ENCODE measurements around the gene RPL37. TPM values are rescaled to one million over a fixed set of nuclear protein-coding genes. Genes with fewer than 3 reads are reported as not detected.
"Not testable (repeated sequence)": the region's sequence is repeated elsewhere in the genome, so short reads cannot be mapped to it uniquely, and the experiment has no call there.

RPL37 gene
- total RNA-seq (2,414 and 3,168 TPM in 2 replicates), polyA plus RNA-seq (881 and 1,185 TPM in 2 replicates), polyA minus RNA-seq (ENCODE audit: low replicate concordance) (208 and 237 TPM in 2 replicates)
- 2,786 and 3,161 TPM in 2 replicates for polyA plus RNA-seq (2012)

DNA sequence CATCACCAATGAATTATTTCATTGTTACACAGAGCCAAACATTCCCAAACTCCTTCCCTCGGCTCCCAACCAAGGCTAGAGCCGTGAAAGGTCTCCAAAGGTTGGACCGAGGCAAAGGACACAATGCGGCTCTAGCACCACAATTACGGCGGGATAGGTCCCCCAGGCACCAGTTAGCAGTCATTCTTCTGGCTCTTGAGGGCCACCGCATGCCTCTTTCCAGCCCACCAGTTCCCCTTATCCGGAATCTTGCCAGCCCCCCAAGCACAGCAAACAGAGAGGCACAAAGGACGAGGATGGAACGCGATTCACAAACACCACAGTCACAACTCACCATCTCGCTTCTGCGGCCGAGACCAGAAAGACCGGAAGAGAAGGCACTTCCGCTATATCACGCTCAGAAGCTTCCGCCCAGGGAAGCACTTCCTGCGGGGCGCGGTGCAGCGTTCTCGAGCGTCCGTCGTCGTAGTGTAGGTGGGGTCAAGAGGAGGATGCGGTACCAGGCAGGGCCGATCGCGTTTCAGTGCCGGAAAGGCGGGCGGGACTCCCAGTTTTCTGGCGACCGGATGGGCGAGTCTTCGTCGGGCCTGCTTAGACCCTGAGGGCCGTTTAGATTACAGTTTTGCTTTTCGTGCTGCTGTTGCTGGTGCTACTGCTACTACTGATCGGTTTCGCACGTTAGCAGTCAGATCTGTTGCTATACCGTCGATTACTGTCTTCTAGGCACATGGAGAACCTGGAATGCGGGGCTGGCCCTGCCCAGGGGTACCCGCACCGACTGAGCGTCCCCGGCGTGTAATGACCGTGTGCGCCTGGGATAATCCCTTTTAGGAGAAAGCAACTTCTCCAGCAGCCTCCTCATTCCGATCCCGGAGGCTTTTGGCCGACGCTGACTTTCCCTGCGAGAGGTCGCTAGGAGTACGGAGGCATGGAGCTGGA, at the start of gene RPL37:
RPL37 (minus strand) TSS at position 374 of the 939 bp plus-strand sequence; CDS start at position 337, 37 bp downstream.
- H3K4me3 ChIP-seq (replicated peaks in 1 of 4; ENCODE audit: control extremely low read depth in 1 of 4, insufficient read depth in 1 of 4, low read depth in 3 of 4, low read length in 4 of 4): peak within 1 kb of the TSS; percentile 66 to 100 (median 89)
- H2AFZ ChIP-seq (ENCODE audit: low read length): peak within 1 kb of the TSS; percentile 48
- peak; percentile 98 to 99 for DNase-seq (ENCODE audit: low read depth in 2 of 2)
- peak within 1 kb of the TSS; percentile 90 for H3K27ac ChIP-seq (ENCODE audit: insufficient read depth, low read length)
- no peaks in the 10 kb centered on the region for H3K9me3 ChIP-seq (ENCODE audit: control insufficient read depth, insufficient read depth, low read depth, low read length)
- H3K4me2 ChIP-seq (ENCODE audit: extremely low read depth, insufficient read depth, low read length): peak within 1 kb of the TSS; percentile 94
- peaks cover 4% of the 10 kb centered on the region for H4K20me1 ChIP-seq (ENCODE audit: control insufficient read depth, extremely low read depth, insufficient read depth, low read length)
- peaks cover 45% of the 10 kb centered on the region for H3K79me2 ChIP-seq (ENCODE audit: control insufficient read depth, insufficient read depth, low read length)
- H3K4me1 ChIP-seq (ENCODE audit: control insufficient read depth, extremely low read depth, insufficient read depth, low read length): peaks cover 6% of the 10 kb centered on the region
- H3K36me3 ChIP-seq (ENCODE audit: control insufficient read depth, insufficient read depth, low read length): peaks cover 13% of the 10 kb centered on the region
- peak within 1 kb of the TSS; percentile 92 for H3K9ac ChIP-seq (ENCODE audit: insufficient read depth, low read length)
- H3K27me3 ChIP-seq (ENCODE audit: control insufficient read depth, insufficient read depth, low read length): no peaks in the 10 kb centered on the region
- no peak for TF ChIP-seq CTCF (conservative IDR thresholded peaks at IDR 0.05 in 1 of 2, IDR thresholded peaks at IDR 0.05 in 1 of 2; ENCODE audit: low read depth in 1 of 2, low read length in 2 of 2)
- no peak for TF ChIP-seq EZH2 (IDR thresholded peaks at IDR 0.05; ENCODE audit: low read length, missing control alignments)

GRCh38 chr5:40883051-40883450, 48.0 kb upstream of the RPL37 start:
- H3K4me1 ChIP-seq (ENCODE audit: control insufficient read depth, extremely low read depth, insufficient read depth, low read length); H3K27me3 ChIP-seq (ENCODE audit: control insufficient read depth, insufficient read depth, low read length); H3K4me2 ChIP-seq (ENCODE audit: extremely low read depth, insufficient read depth, low read length): not testable (repeated sequence)

DNA sequence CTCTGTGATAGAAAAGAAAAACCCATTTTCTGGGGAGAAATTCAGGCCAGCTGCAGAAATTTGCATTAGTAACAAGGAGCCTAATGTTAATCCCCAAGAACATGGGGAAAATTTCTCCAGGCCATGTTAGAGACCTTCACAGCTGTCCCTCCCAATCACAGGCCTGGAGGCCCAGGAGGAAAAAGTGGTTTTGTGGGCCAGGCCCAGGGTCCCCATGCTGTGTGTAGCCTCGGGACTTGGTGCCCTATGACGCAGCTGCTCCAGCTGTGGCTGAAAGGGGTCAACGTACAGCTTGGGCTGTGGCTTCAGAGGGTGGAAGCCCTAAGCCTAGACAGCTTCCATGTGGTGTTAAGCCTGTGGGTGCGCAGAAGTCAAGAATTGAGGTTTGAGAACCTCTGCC, 47.3 kb upstream of the RPL37 start:
- DNase-seq (ENCODE audit: low read depth in 2 of 2): no peak
- Histone ChIP-seq H3K27ac (ENCODE audit: insufficient read depth, low read length) (no peak overlapping the region), H3K4me3 (replicated peaks in 1 of 4; ENCODE audit: control extremely low read depth in 1 of 4, insufficient read depth in 1 of 4, low read depth in 3 of 4, low read length in 4 of 4) (no peak overlapping the region), H3K27me3 (ENCODE audit: control insufficient read depth, insufficient read depth, low read length) (no peaks in the 10 kb centered on the region), H3K9me3 (ENCODE audit: control insufficient read depth, insufficient read depth, low read depth, low read length) (no peaks in the 10 kb centered on the region), H3K4me2 (ENCODE audit: extremely low read depth, insufficient read depth, low read length) (no peak overlapping the region), H3K4me1 (ENCODE audit: control insufficient read depth, extremely low read depth, insufficient read depth, low read length) (no peaks in the 10 kb centered on the region), H2AFZ (ENCODE audit: low read length) (no peak overlapping the region), H4K20me1 (ENCODE audit: control insufficient read depth, extremely low read depth, insufficient read depth, low read length) (no peaks in the 10 kb centered on the region), H3K36me3 (ENCODE audit: control insufficient read depth, insufficient read depth, low read length) (no peaks in the 10 kb centered on the region), H3K79me2 (ENCODE audit: control insufficient read depth, insufficient read depth, low read length) (no peaks in the 10 kb centered on the region), H3K9ac (ENCODE audit: insufficient read depth, low read length) (no peak overlapping the region)
- TF ChIP-seq EZH2 (IDR thresholded peaks at IDR 0.05; ENCODE audit: low read length, missing control alignments): no peak
- no peak for TF ChIP-seq CTCF (conservative IDR thresholded peaks at IDR 0.05 in 1 of 2, IDR thresholded peaks at IDR 0.05 in 1 of 2; ENCODE audit: low read depth in 1 of 2, low read length in 2 of 2)

More at GRCh38 chr5:40883051-40883450, 48.0 kb upstream of the RPL37 start:
- not testable (repeated sequence) for H3K9ac ChIP-seq (ENCODE audit: insufficient read depth, low read length); H3K79me2 ChIP-seq (ENCODE audit: control insufficient read depth, insufficient read depth, low read length); H3K4me3 ChIP-seq (replicated peaks in 1 of 4; ENCODE audit: control extremely low read depth in 1 of 4, insufficient read depth in 1 of 4, low read depth in 3 of 4, low read length in 4 of 4); DNase-seq (ENCODE audit: low read depth in 2 of 2); H3K36me3 ChIP-seq (ENCODE audit: control insufficient read depth, insufficient read depth, low read length); H3K9me3 ChIP-seq (ENCODE audit: control insufficient read depth, insufficient read depth, low read depth, low read length); H4K20me1 ChIP-seq (ENCODE audit: control insufficient read depth, extremely low read depth, insufficient read depth, low read length); H2AFZ ChIP-seq (ENCODE audit: low read length); H3K27ac ChIP-seq (ENCODE audit: insufficient read depth, low read length)
